ENCODE measurements around the gene SCN4B. TPM values are rescaled to one million over a fixed set of nuclear protein-coding genes. Genes with fewer than 3 reads are reported as not detected.

The SCN4B gene
- total and polyA plus RNA-seq, 2 of the 4 experiments (the other 2 are of a cell fraction), result 0.18 to 0.44 TPM

GRCh38 chr11:118163494-118163893 is 10.9 kb upstream of the SCN4B start:
- no peak overlapping the region for H4K91ac ChIP-seq (ENCODE audit: insufficient read depth, low read depth, low read length)
- no peak overlapping the region for H3K4ac ChIP-seq (ENCODE audit: low read depth, low read length)
- ChIA-PET CTCF (no interaction called here), POLR2A (ENCODE audit: unreplicated experiment) (no interaction called here)
- H3K4me3 ChIP-seq (ENCODE audit: insufficient read depth, low read depth, low read length), result no peak overlapping the region
- TF ChIP-seq FOS (IDR thresholded peaks at IDR 0.05; ENCODE audit: low read depth, low read length), result no peak
- no peak for TF ChIP-seq MAFK (IDR thresholded peaks at IDR 0.05; ENCODE audit: low read depth, low read length)
- no peak for TF ChIP-seq BHLHE40 (IDR thresholded peaks at IDR 0.05; ENCODE audit: low read depth, low read length)
- TF ChIP-seq POLR2A (IDR thresholded peaks at IDR 0.05; ENCODE audit: low read depth, low read length), result no peak
- TF ChIP-seq MAZ (IDR thresholded peaks at IDR 0.05; ENCODE audit: borderline replicate concordance, low read depth, low read length), result no peak
- TF ChIP-seq CHD1 (IDR thresholded peaks at IDR 0.05; ENCODE audit: low read depth, low read length), result no peak
- no peak for TF ChIP-seq CEBPB (IDR thresholded peaks at IDR 0.05; ENCODE audit: low read depth, low read length)
- no peak overlapping the region for H3K14ac ChIP-seq (replicated peaks; ENCODE audit: low read depth, low read length)
- no peak overlapping the region for H3K27ac ChIP-seq (ENCODE audit: insufficient read depth, low read length)
- ATAC-seq (ENCODE audit: low read depth), result no peak
- no peak overlapping the region for H2AFZ ChIP-seq (replicated peaks; ENCODE audit: low read length, poor library complexity)
- no peak overlapping the region for H3K23ac ChIP-seq (ENCODE audit: low read depth, low read length)
- H2BK5ac ChIP-seq (ENCODE audit: low read depth, low read length, poor library complexity, severe bottlenecking), result no peak overlapping the region
- H3K18ac ChIP-seq (ENCODE audit: low read depth, low read length), result no peak overlapping the region
- H2BK15ac ChIP-seq (ENCODE audit: low read depth, low read length), result no peak overlapping the region
- no peak overlapping the region for H2AK9ac ChIP-seq (replicated peaks; ENCODE audit: low read depth, low read length, poor library complexity)
- no peaks in the 10 kb centered on the region for H4K20me1 ChIP-seq (ENCODE audit: insufficient read depth, low read length)
- WGBS, 2 experiments (ENCODE audit: extremely low coverage in 2 of 2, insufficient read length in 1 of 2), result 50% methylated on average over 1 of the region's 5 CpGs; no CpG with 5 or more reads in 1 of the 2 experiments
- H4K8ac ChIP-seq (ENCODE audit: low read depth in 2 of 2, low read length in 2 of 2), result no peak overlapping the region
- BruUV-seq (replicated peaks), result no TSS peak
- in situ Hi-C loops (cut with MboI; ENCODE audit: low sequenced_read_pairs), result no loop called here
- H3K36me3 ChIP-seq (ENCODE audit: control insufficient read depth, insufficient read depth, low read length), result no peaks in the 10 kb centered on the region
- intact Hi-C loops (cut with micrococcal nuclease), result no loop called here
- no peak overlapping the region for H3K4me2 ChIP-seq (ENCODE audit: low read depth, low read length)
- no peak overlapping the region for H2BK120ac ChIP-seq (ENCODE audit: low read depth, low read length)
- H3K79me1 ChIP-seq (ENCODE audit: low read depth in 1 of 2, low read length in 2 of 2), result no peaks in the 10 kb centered on the region
- no peak overlapping the region for H2BK20ac ChIP-seq (ENCODE audit: low read depth, low read length)
- H2AK5ac ChIP-seq (ENCODE audit: low read depth, low read length), result no peak overlapping the region
- no peak overlapping the region for H3K56ac ChIP-seq (ENCODE audit: extremely low read depth, insufficient read depth, low read length)
- dilution Hi-C loops (cut with HindIII; ENCODE audit: low sequenced_read_pairs, unreplicated experiment), result no loop called here
- H4K5ac ChIP-seq (ENCODE audit: low read depth, low read length), result no peak overlapping the region
- H3K9me3 ChIP-seq (ENCODE audit: control insufficient read depth, insufficient read depth, low read length), result no peaks in the 10 kb centered on the region
- H3K4me1 ChIP-seq (ENCODE audit: control insufficient read depth, insufficient read depth, low read length), result no peaks in the 10 kb centered on the region
- no peak overlapping the region for H3K9ac ChIP-seq (ENCODE audit: low read depth, low read length)
- H3K27me3 ChIP-seq (ENCODE audit: control insufficient read depth, insufficient read depth, low read length), result peaks cover 31% of the 10 kb centered on the region
- no peaks in the 10 kb centered on the region for H3K9me1 ChIP-seq (ENCODE audit: insufficient read depth, low read length)
- no peak for DNase-seq
